ENCODE data around the gene APBA2. TPM values are rescaled to one million over a fixed set of nuclear protein-coding genes. Genes with fewer than 3 reads are reported as not detected.
"Not testable (repeated sequence)": the region's sequence is repeated elsewhere in the genome, so short reads cannot be mapped to it uniquely, and the experiment has no call there.

Gene APBA2
- total and polyA plus RNA-seq, 2 of the 4 experiments (the other 2 are of a cell fraction): 21.7 to 33.0 TPM

DNA sequence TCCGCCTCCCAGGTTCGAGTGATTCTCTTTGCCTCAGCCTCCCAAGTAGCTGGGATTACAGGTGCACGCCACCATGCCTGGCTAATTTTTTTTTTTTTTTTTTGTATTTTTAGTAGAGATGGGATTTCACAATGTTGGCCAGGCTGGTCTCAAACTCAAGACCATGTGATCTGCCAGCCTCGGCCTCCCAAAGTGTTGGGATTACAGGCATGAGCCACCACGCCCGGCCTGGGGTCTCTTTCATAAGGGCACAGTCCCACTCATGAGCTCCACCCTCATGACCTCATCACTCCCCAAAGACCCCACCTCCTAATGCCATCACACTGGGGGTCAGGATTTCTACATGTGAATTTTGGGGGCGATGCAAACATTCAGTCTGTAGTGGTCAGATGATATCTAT lies 159.4 kb downstream of the APBA2 start:
- H2AK9ac ChIP-seq (replicated peaks; ENCODE audit: low read depth, low read length, poor library complexity); H3K4me2 ChIP-seq (ENCODE audit: low read depth, low read length); H4K5ac ChIP-seq (ENCODE audit: low read depth, low read length); H3K56ac ChIP-seq (ENCODE audit: extremely low read depth, insufficient read depth, low read length); H3K4me3 ChIP-seq (ENCODE audit: insufficient read depth, low read depth, low read length); H3K23ac ChIP-seq (ENCODE audit: low read depth, low read length); H3K27me3 ChIP-seq (ENCODE audit: control insufficient read depth, insufficient read depth, low read length); H3K18ac ChIP-seq (ENCODE audit: low read depth, low read length); H2BK5ac ChIP-seq (ENCODE audit: low read depth, low read length, poor library complexity, severe bottlenecking); H2BK15ac ChIP-seq (ENCODE audit: low read depth, low read length); H3K36me3 ChIP-seq (ENCODE audit: control insufficient read depth, insufficient read depth, low read length); H2AFZ ChIP-seq (replicated peaks; ENCODE audit: low read length, poor library complexity); intact Hi-C loops (cut with micrococcal nuclease); ATAC-seq (ENCODE audit: low read depth); DNase-seq; BruUV-seq (replicated peaks); dilution Hi-C loops (cut with HindIII; ENCODE audit: low sequenced_read_pairs, unreplicated experiment); in situ Hi-C loops (cut with MboI; ENCODE audit: low sequenced_read_pairs); H3K9me3 ChIP-seq (ENCODE audit: control insufficient read depth, insufficient read depth, low read length); POLR2A ChIA-PET (ENCODE audit: unreplicated experiment); H3K9ac ChIP-seq (ENCODE audit: low read depth, low read length); H3K27ac ChIP-seq (ENCODE audit: insufficient read depth, low read length); H3K14ac ChIP-seq (replicated peaks; ENCODE audit: low read depth, low read length): not testable (repeated sequence)
- Histone ChIP-seq H3K9me1 (ENCODE audit: insufficient read depth, low read length) (peaks cover 12% of the 10 kb centered on the region), H2AK5ac (ENCODE audit: low read depth, low read length) (0 out of 2 replicates have a peak overlapping the region, but pooled peaks have one; percentile 53), H2BK20ac (ENCODE audit: low read depth, low read length) (peak overlapping the region; percentile 47), H3K4ac (ENCODE audit: low read depth, low read length) (0 out of 2 replicates have a peak overlapping the region, but pooled peaks have one; percentile 44), H3K79me1 (ENCODE audit: low read depth in 1 of 2, low read length in 2 of 2) (peaks cover 10 to 29% of the 10 kb centered on the region in 2 experiments), H2BK120ac (ENCODE audit: low read depth, low read length) (0 out of 2 replicates have a peak overlapping the region, but pooled peaks have one; percentile 1), H4K20me1 (ENCODE audit: insufficient read depth, low read length) (0 out of 2 replicates have a peak, but pooled peaks cover 13% of the 10 kb centered on the region), H4K8ac (ENCODE audit: low read depth in 2 of 2, low read length in 2 of 2) (0 out of 4 replicates have a peak overlapping the region, but pooled peaks of 1 of the 2 experiments have one; percentile 1), H4K91ac (ENCODE audit: insufficient read depth, low read depth, low read length) (peak overlapping the region; percentile 33; the same call in 1 of the 2 replicates), H3K4me1 (ENCODE audit: control insufficient read depth, insufficient read depth, low read length) (peaks cover 12% of the 10 kb centered on the region; the same call in 1 of the 2 replicates)
- CTCF ChIA-PET: interaction anchor here (0.7 kb wide), 1 partner anchor 18 kb away, joined by 3 read pairs; no protein-coding TSS in a partner anchor
- WGBS, 2 experiments (ENCODE audit: extremely low coverage in 2 of 2, insufficient read length in 1 of 2): no CpG with 5 or more reads among the region's 7 CpGs
